H7 (cell line): ENCODE measurements around the gene NCK2. TPM values are rescaled to one million over a fixed set of nuclear protein-coding genes. Genes with fewer than 3 reads are reported as not detected.

ENCODE experiments used
- DNase-seq: peaks from one replicate; pipeline ENCODE4 v3.0.0; 2012
- H3K27me3 ChIP-seq: 2 replicates; pipeline ENCODE4 v1.6.0; 2011; ENCODE audit warnings: mild to moderate bottlenecking, low read length; ENCODE audit not compliant: control insufficient read depth, insufficient read depth
- H3K36me3 ChIP-seq: replicated peaks from 2 replicates; pipeline ENCODE4 v1.5.1; 2011; ENCODE audit warnings: low read length; ENCODE audit not compliant: control insufficient read depth, insufficient read depth
- H3K4me3 ChIP-seq: 2 replicates; pipeline ENCODE4 v1.5.1; 2011; ENCODE audit warnings: low read depth, mild to moderate bottlenecking, control low read depth, low read length, moderate library complexity; ENCODE audit not compliant: insufficient read depth
- total RNA-seq: library from RNA; depleted of rRNA; stranded (reverse); fragments of >200 nt; shearing (Covaris generic); gene quantifications from 2 replicates; pipeline ENCODE4 v1.2.3, GENCODE V29; 2014

NCK2 gene
- total RNA-seq, 1 experiment from 2014 or later, result 69.8 TPM

GRCh38 chr2:105917688-105918087, 173.0 kb downstream of the NCK2 start:
- H3K36me3 ChIP-seq, result no peaks in the 10 kb centered on the region
- no peaks in the 10 kb centered on the region for H3K27me3 ChIP-seq
- DNase-seq, result no peak

GRCh38 chr2:105919191-105919811, 174.6 kb downstream of the NCK2 start:
- Histone ChIP-seq H3K4me3 (no peak overlapping the region), H3K36me3 (no peaks in the 10 kb centered on the region), H3K27me3 (no peaks in the 10 kb centered on the region)
- no peak for DNase-seq

More at GRCh38 chr2:105917688-105918087, 173.0 kb downstream of the NCK2 start:
- H3K4me3 ChIP-seq, result no peak overlapping the region

GRCh38 chr2:105919826-105920225, 175.1 kb downstream of the NCK2 start:
- Histone ChIP-seq H3K27me3 (no peaks in the 10 kb centered on the region), H3K4me3 (no peak overlapping the region), H3K36me3 (no peaks in the 10 kb centered on the region)
- DNase-seq, result peak; percentile 78

GRCh38 chr2:105924271-105924670, 179.6 kb downstream of the NCK2 start:
- no peak overlapping the region for H3K4me3 ChIP-seq
- DNase-seq, result no peak
- no peaks in the 10 kb centered on the region for H3K27me3 ChIP-seq
- H3K36me3 ChIP-seq, result no peaks in the 10 kb centered on the region

- H3K36me3 ChIP-seq, result no peaks in the 10 kb centered on the region
- H3K27me3 ChIP-seq, result no peaks in the 10 kb centered on the region
- DNase-seq, result no peak
- no peak overlapping the region for H3K4me3 ChIP-seq
Measured at GRCh38 chr2:105924932-105925331, 180.2 kb downstream of the NCK2 start.

GRCh38 chr2:105925390-105925789, 180.7 kb downstream of the NCK2 start:
- H3K36me3 ChIP-seq, result no peaks in the 10 kb centered on the region
- no peaks in the 10 kb centered on the region for H3K27me3 ChIP-seq
- H3K4me3 ChIP-seq, result no peak overlapping the region
- no peak for DNase-seq

- Histone ChIP-seq H3K4me3 (no peak overlapping the region), H3K36me3 (no peaks in the 10 kb centered on the region), H3K27me3 (no peaks in the 10 kb centered on the region)
- DNase-seq, result no peak
Measured at GRCh38 chr2:105926960-105927678, 182.4 kb downstream of the NCK2 start.

- Histone ChIP-seq H3K4me3 (no peak overlapping the region), H3K27me3 (no peaks in the 10 kb centered on the region), H3K36me3 (no peaks in the 10 kb centered on the region)
- DNase-seq, result no peak
Measured at GRCh38 chr2:105928086-105928485, 183.4 kb downstream of the NCK2 start.

- DNase-seq, result no peak
- no peaks in the 10 kb centered on the region for H3K36me3 ChIP-seq
Measured at GRCh38 chr2:105928563-105928962, 183.9 kb downstream of the NCK2 start.

GRCh38 chr2:105929516-105929915, 184.8 kb downstream of the NCK2 start:
- DNase-seq, result no peak
- H3K36me3 ChIP-seq, result no peaks in the 10 kb centered on the region
- no peak overlapping the region for H3K4me3 ChIP-seq
- H3K27me3 ChIP-seq, result no peaks in the 10 kb centered on the region

More at GRCh38 chr2:105928563-105928962, 183.9 kb downstream of the NCK2 start:
- no peak overlapping the region for H3K4me3 ChIP-seq
- no peaks in the 10 kb centered on the region for H3K27me3 ChIP-seq

- H3K36me3 ChIP-seq, result no peaks in the 10 kb centered on the region
- H3K4me3 ChIP-seq, result no peak overlapping the region
- H3K27me3 ChIP-seq, result no peaks in the 10 kb centered on the region
- no peak for DNase-seq
Measured at GRCh38 chr2:105932582-105932981, 187.9 kb downstream of the NCK2 start.

- no peaks in the 10 kb centered on the region for H3K36me3 ChIP-seq
- DNase-seq, result no peak
- no peaks in the 10 kb centered on the region for H3K27me3 ChIP-seq
- H3K4me3 ChIP-seq, result no peak overlapping the region
Measured at GRCh38 chr2:105933906-105934305, 189.2 kb downstream of the NCK2 start.

GRCh38 chr2:105934467-105934866, 189.8 kb downstream of the NCK2 start:
- DNase-seq, result no peak
- Histone ChIP-seq H3K4me3 (no peak overlapping the region), H3K27me3 (no peaks in the 10 kb centered on the region), H3K36me3 (no peaks in the 10 kb centered on the region)

- H3K27me3 ChIP-seq, result no peaks in the 10 kb centered on the region
- no peaks in the 10 kb centered on the region for H3K36me3 ChIP-seq
- no peak overlapping the region for H3K4me3 ChIP-seq
- DNase-seq, result no peak
Measured at GRCh38 chr2:105935063-105935462, 190.4 kb downstream of the NCK2 start.

GRCh38 chr2:105936954-105937353, 192.2 kb downstream of the NCK2 start:
- H3K36me3 ChIP-seq, result no peaks in the 10 kb centered on the region
- no peak for DNase-seq

More at GRCh38 chr2:105936954-105937353, 192.2 kb downstream of the NCK2 start:
- H3K4me3 ChIP-seq, result no peak overlapping the region
- no peaks in the 10 kb centered on the region for H3K27me3 ChIP-seq
